Measurements from ENCODE around the gene RERG.

The RERG gene

DNA sequence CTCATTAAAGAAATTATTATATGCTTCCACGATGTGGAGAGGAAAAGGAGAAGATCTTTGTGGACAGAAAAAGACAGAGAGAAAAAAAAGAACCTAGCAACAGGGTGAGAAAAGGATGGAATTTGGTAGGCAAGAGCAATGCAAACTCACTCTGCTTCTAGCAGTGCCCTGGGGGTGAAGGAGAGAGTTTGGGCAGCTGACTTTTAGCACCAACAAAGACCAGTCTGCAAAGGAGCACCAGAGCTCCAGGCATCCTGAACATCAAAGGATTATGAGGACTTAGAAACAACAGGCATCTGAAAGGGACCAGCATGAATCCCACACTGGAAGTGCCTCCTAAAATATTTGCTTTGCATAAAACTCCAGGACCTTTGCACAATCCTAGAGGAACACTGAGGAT lies 32.8 kb upstream of the RERG start:
- DNase-seq: no peak
- Histone ChIP-seq H3K4me3 (ENCODE audit: control insufficient read depth in 1 of 7, extremely low read depth in 1 of 7, insufficient read depth in 4 of 7, low read depth in 2 of 7, low read length in 6 of 7) (no peak overlapping the region), H3K4me1 (ENCODE audit: control extremely low read depth in 1 of 4, control insufficient read depth in 4 of 4, insufficient read depth in 4 of 4, low read length in 3 of 4) (no peaks in the 10 kb centered on the region), H3K36me3 (ENCODE audit: control insufficient read depth in 4 of 4, insufficient read depth in 4 of 4, low read length in 3 of 4) (no peaks in the 10 kb centered on the region), H3K9me3 (ENCODE audit: control extremely low read depth in 1 of 5, control insufficient read depth in 4 of 5, insufficient read depth in 2 of 5, low read depth in 1 of 5, low read length in 4 of 5) (peaks cover 0 to 2% (median 0%) of the 10 kb centered on the region in 5 experiments), H3K27me3 (replicated peaks in 2 of 5; ENCODE audit: control insufficient read depth in 4 of 5, insufficient read depth in 5 of 5, low read length in 4 of 5) (peaks cover 0 to 19% (median 6%) of the 10 kb centered on the region in 5 experiments), H3K27ac (ENCODE audit: insufficient read depth in 1 of 2, low read depth in 1 of 2, low read length in 2 of 2, poor library complexity in 1 of 2, severe bottlenecking in 2 of 2) (no peak overlapping the region)
- POLR2A ChIA-PET: no interaction called here
- 100% methylated on average over 1 of the region's 1 CpG for WGBS (ENCODE audit: insufficient coverage)
- CTCF ChIA-PET: interaction anchor here (0.9 kb wide), 1 partner anchor 22 kb away, joined by 3 read pairs; no protein-coding TSS in a partner anchor

DNA sequence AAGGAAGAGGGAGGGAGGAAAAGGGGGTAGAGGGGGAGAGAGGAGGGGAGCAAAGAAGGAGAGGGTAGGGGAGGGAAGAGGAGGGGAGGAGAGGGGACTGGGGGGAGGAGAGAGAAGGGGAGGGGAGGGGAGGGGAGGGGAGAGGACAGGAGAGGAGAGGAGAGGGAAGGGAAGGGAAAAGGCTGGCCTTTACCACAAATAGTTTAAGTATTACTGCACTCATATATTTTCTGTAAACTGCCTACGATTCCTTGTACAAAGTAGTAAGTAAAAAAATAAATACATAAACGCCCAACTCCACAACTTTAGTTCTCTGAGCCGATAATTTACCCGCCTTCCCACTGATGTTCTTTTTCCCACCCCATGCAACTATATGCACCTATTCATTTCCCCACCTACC lies 23.7 kb upstream of the RERG start:
- peaks cover 0 to 5% (median 0%) of the 10 kb centered on the region in 5 experiments for H3K9me3 ChIP-seq (ENCODE audit: control extremely low read depth in 1 of 5, control insufficient read depth in 4 of 5, insufficient read depth in 2 of 5, low read depth in 1 of 5, low read length in 4 of 5)
- no peak for DNase-seq
- POLR2A ChIA-PET: no interaction called here
- H3K27me3 ChIP-seq (replicated peaks in 2 of 5; ENCODE audit: control insufficient read depth in 4 of 5, insufficient read depth in 5 of 5, low read length in 4 of 5): peaks cover 0 to 20% (median 0%) of the 10 kb centered on the region in 5 experiments
- no peaks in the 10 kb centered on the region for H3K36me3 ChIP-seq (ENCODE audit: control insufficient read depth in 4 of 4, insufficient read depth in 4 of 4, low read length in 3 of 4)
- no peak overlapping the region for H3K27ac ChIP-seq (ENCODE audit: insufficient read depth in 1 of 2, low read depth in 1 of 2, low read length in 2 of 2, poor library complexity in 1 of 2, severe bottlenecking in 2 of 2)
- no peak overlapping the region for H3K4me3 ChIP-seq (ENCODE audit: control insufficient read depth in 1 of 7, extremely low read depth in 1 of 7, insufficient read depth in 4 of 7, low read depth in 2 of 7, low read length in 6 of 7)
- 100% methylated on average over 1 of the region's 4 CpGs for WGBS (ENCODE audit: insufficient coverage)
- H3K4me1 ChIP-seq (ENCODE audit: control extremely low read depth in 1 of 4, control insufficient read depth in 4 of 4, insufficient read depth in 4 of 4, low read length in 3 of 4): peaks cover 0 to 3% (median 0%) of the 10 kb centered on the region in 4 experiments
- CTCF ChIA-PET: no interaction called here

DNA sequence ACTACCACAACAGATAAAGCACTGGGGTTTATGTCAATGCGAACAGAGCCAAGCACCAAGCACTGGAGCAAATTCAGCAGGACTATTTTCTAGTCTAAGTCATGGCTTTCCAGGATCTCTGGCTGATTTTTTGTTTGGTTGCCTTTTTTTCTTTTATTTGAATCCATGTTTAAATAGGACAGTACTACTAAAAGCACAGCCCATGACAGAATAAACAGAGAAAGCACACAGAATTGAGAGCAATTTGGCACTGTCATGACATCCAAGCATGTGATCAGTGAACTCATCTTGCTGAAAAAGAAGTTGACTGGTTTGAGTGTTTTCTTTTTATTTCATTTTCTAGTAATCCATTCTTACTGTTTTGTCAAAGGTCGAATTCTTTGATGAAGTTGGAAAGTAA lies 23.1 kb upstream of the RERG start:
- DNase-seq: peak in 1 of 3 donors; percentile 19
- Histone ChIP-seq H3K4me3 (ENCODE audit: control insufficient read depth in 1 of 7, extremely low read depth in 1 of 7, insufficient read depth in 4 of 7, low read depth in 2 of 7, low read length in 6 of 7) (no peak overlapping the region), H3K27me3 (replicated peaks in 2 of 5; ENCODE audit: control insufficient read depth in 4 of 5, insufficient read depth in 5 of 5, low read length in 4 of 5) (peaks cover 0 to 26% (median 2%) of the 10 kb centered on the region in 5 experiments), H3K27ac (ENCODE audit: insufficient read depth in 1 of 2, low read depth in 1 of 2, low read length in 2 of 2, poor library complexity in 1 of 2, severe bottlenecking in 2 of 2) (no peak overlapping the region), H3K4me1 (ENCODE audit: control extremely low read depth in 1 of 4, control insufficient read depth in 4 of 4, insufficient read depth in 4 of 4, low read length in 3 of 4) (peaks cover 0 to 3% (median 0%) of the 10 kb centered on the region in 4 experiments), H3K9me3 (ENCODE audit: control extremely low read depth in 1 of 5, control insufficient read depth in 4 of 5, insufficient read depth in 2 of 5, low read depth in 1 of 5, low read length in 4 of 5) (peaks cover 0 to 5% (median 0%) of the 10 kb centered on the region in 5 experiments), H3K36me3 (ENCODE audit: control insufficient read depth in 4 of 4, insufficient read depth in 4 of 4, low read length in 3 of 4) (no peaks in the 10 kb centered on the region)
- ChIA-PET CTCF (no interaction called here), POLR2A (no interaction called here)
- WGBS (ENCODE audit: insufficient coverage): no CpG with 5 or more reads among the region's 2 CpGs

DNA sequence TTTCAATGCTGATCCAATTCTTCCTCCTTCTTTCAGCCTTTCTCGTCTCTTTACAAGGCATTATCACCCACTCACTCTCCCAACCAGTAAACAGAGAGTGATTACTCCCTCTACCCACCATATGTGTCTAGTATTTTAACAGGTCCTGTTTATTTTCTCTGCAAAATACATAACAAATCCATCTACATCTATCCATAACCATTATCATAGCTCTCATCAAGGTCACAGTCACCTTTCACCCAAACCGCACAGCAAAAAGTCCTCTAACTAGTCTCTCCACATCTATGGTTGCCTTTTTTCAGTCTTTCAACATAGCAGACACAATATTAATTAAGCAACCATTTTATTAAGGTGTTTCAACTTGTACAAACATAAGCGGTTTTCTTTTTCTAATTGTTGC lies 21.9 kb upstream of the RERG start:
- CTCF ChIA-PET: interaction anchor here (0.7 to 1.8 kb wide), 2 partner anchors 16 to 22 kb away, joined by 3 to 7 read pairs; partner anchors contain the start of gene RERG
- 96% methylated on average over 3 of the region's 3 CpGs for WGBS (ENCODE audit: insufficient coverage)

DNA sequence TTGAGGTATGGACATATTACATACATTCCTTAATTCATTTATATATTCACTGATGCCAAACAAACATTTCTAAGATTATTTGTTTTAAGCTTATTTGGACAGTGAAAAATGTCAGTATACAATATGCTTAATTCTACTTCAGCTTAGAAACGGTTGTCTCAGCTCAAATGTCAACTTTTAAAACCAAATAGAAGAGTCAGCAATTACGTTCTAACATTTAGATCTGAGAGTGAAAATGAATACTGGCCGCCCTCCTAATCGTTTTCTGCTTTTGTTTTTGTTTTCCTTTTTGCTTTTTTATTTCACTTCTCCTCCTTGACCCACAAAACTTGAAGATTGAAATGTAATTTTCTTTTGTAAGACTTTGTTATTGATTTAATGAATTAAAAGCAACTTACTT lies 19.7 kb upstream of the RERG start:
- DNase-seq: no peak
- WGBS (ENCODE audit: insufficient coverage): no CpG with 5 or more reads among the region's 4 CpGs
- H3K27ac ChIP-seq (ENCODE audit: insufficient read depth in 1 of 2, low read depth in 1 of 2, low read length in 2 of 2, poor library complexity in 1 of 2, severe bottlenecking in 2 of 2): no peak overlapping the region
- H3K4me1 ChIP-seq (ENCODE audit: control extremely low read depth in 1 of 4, control insufficient read depth in 4 of 4, insufficient read depth in 4 of 4, low read length in 3 of 4): peaks cover 0 to 3% (median 0%) of the 10 kb centered on the region in 4 experiments
- peaks cover 0 to 38% (median 6%) of the 10 kb centered on the region in 5 experiments for H3K27me3 ChIP-seq (replicated peaks in 2 of 5; ENCODE audit: control insufficient read depth in 4 of 5, insufficient read depth in 5 of 5, low read length in 4 of 5)
- ChIA-PET CTCF (interaction anchor here (0.8 kb wide), 1 partner anchor 13 kb away, joined by 3 read pairs; no protein-coding TSS in a partner anchor), POLR2A (no interaction called here)
- H3K4me3 ChIP-seq (ENCODE audit: control insufficient read depth in 1 of 7, extremely low read depth in 1 of 7, insufficient read depth in 4 of 7, low read depth in 2 of 7, low read length in 6 of 7): no peak overlapping the region
- no peaks in the 10 kb centered on the region for H3K9me3 ChIP-seq (ENCODE audit: control extremely low read depth in 1 of 5, control insufficient read depth in 4 of 5, insufficient read depth in 2 of 5, low read depth in 1 of 5, low read length in 4 of 5)
- H3K36me3 ChIP-seq (ENCODE audit: control insufficient read depth in 4 of 4, insufficient read depth in 4 of 4, low read length in 3 of 4): no peaks in the 10 kb centered on the region

More for the DNA sequence above, 21.9 kb upstream of the RERG start:
- Histone ChIP-seq H3K4me1 (ENCODE audit: control extremely low read depth in 1 of 4, control insufficient read depth in 4 of 4, insufficient read depth in 4 of 4, low read length in 3 of 4) (peaks cover 0 to 3% (median 0%) of the 10 kb centered on the region in 4 experiments), H3K9me3 (ENCODE audit: control extremely low read depth in 1 of 5, control insufficient read depth in 4 of 5, insufficient read depth in 2 of 5, low read depth in 1 of 5, low read length in 4 of 5) (peaks cover 0 to 5% (median 0%) of the 10 kb centered on the region in 5 experiments), H3K4me3 (ENCODE audit: control insufficient read depth in 1 of 7, extremely low read depth in 1 of 7, insufficient read depth in 4 of 7, low read depth in 2 of 7, low read length in 6 of 7) (no peak overlapping the region), H3K36me3 (ENCODE audit: control insufficient read depth in 4 of 4, insufficient read depth in 4 of 4, low read length in 3 of 4) (no peaks in the 10 kb centered on the region), H3K27ac (ENCODE audit: insufficient read depth in 1 of 2, low read depth in 1 of 2, low read length in 2 of 2, poor library complexity in 1 of 2, severe bottlenecking in 2 of 2) (no peak overlapping the region), H3K27me3 (replicated peaks in 2 of 5; ENCODE audit: control insufficient read depth in 4 of 5, insufficient read depth in 5 of 5, low read length in 4 of 5) (peaks cover 0 to 28% (median 2%) of the 10 kb centered on the region in 5 experiments)
- POLR2A ChIA-PET: no interaction called here
- DNase-seq: no peak

DNA sequence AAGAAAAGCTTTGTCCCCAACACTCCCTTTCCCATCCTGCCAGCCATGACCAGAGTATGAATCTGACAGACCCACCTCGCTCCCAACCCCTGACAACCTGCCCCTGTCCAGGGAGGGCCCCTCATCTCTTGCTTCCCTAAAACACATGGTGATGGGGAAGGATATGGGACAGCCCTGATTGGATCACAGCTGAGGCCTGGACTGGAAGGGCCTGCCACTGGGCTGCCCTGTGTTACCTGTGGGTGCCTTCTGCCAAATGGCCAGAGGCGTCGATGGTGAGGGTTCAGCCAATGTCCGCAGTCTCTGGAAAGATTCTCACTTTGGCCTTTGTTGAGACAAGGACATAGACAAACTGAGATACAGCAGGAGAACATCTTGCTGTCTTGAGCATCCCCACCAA lies 13.3 kb upstream of the RERG start:
- Histone ChIP-seq H3K9me3 (ENCODE audit: control extremely low read depth in 1 of 5, control insufficient read depth in 4 of 5, insufficient read depth in 2 of 5, low read depth in 1 of 5, low read length in 4 of 5) (no peaks in the 10 kb centered on the region), H3K4me3 (ENCODE audit: control insufficient read depth in 1 of 7, extremely low read depth in 1 of 7, insufficient read depth in 4 of 7, low read depth in 2 of 7, low read length in 6 of 7) (no peak overlapping the region), H3K4me1 (ENCODE audit: control extremely low read depth in 1 of 4, control insufficient read depth in 4 of 4, insufficient read depth in 4 of 4, low read length in 3 of 4) (no peaks in the 10 kb centered on the region), H3K27ac (ENCODE audit: insufficient read depth in 1 of 2, low read depth in 1 of 2, low read length in 2 of 2, poor library complexity in 1 of 2, severe bottlenecking in 2 of 2) (no peak overlapping the region), H3K27me3 (replicated peaks in 2 of 5; ENCODE audit: control insufficient read depth in 4 of 5, insufficient read depth in 5 of 5, low read length in 4 of 5) (peaks cover 0 to 46% (median 17%) of the 10 kb centered on the region in 5 experiments), H3K36me3 (ENCODE audit: control insufficient read depth in 4 of 4, insufficient read depth in 4 of 4, low read length in 3 of 4) (no peaks in the 10 kb centered on the region)
- CTCF ChIA-PET: interaction anchor here (3.4 kb wide), 1 partner anchor 13 kb away, joined by 13 read pairs; the partner anchor contains the start of gene RERG
- no peak for DNase-seq
- WGBS (ENCODE audit: insufficient coverage): 97% methylated on average over 3 of the region's 4 CpGs
- POLR2A ChIA-PET: no interaction called here

DNA sequence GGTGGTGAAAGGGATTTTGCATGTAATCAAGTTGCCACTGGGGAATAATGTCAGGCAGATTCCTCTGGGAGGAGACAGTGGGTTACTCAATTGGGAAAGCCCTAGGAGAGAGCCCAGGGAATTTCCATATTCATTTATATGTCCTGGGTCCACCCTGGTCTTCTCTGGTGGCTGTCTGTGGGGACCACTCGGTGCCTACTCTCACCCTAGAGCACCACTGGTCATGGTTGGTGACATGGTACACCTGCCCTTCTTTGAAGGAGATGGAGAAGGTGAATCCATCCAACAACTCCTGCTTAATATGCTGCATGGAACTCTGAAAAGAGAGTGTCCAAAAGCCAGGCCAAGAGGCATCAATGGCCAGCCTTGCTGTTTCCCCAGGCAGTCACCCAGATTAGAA lies 12.8 kb upstream of the RERG start:
- peaks cover 0 to 47% (median 17%) of the 10 kb centered on the region in 5 experiments for H3K27me3 ChIP-seq (replicated peaks in 2 of 5; ENCODE audit: control insufficient read depth in 4 of 5, insufficient read depth in 5 of 5, low read length in 4 of 5)
- ChIA-PET CTCF (interaction anchor here (1.3 to 3.4 kb wide), 2 partner anchors 8 to 13 kb away, joined by 3 to 13 read pairs; partner anchors contain the start of gene RERG), POLR2A (no interaction called here)
- H3K4me1 ChIP-seq (ENCODE audit: control extremely low read depth in 1 of 4, control insufficient read depth in 4 of 4, insufficient read depth in 4 of 4, low read length in 3 of 4): no peaks in the 10 kb centered on the region
- DNase-seq: no peak
- no peaks in the 10 kb centered on the region for H3K36me3 ChIP-seq (ENCODE audit: control insufficient read depth in 4 of 4, insufficient read depth in 4 of 4, low read length in 3 of 4)
- no peak overlapping the region for H3K27ac ChIP-seq (ENCODE audit: insufficient read depth in 1 of 2, low read depth in 1 of 2, low read length in 2 of 2, poor library complexity in 1 of 2, severe bottlenecking in 2 of 2)
- WGBS (ENCODE audit: insufficient coverage): 100% methylated on average over 1 of the region's 1 CpG
- no peak overlapping the region for H3K4me3 ChIP-seq (ENCODE audit: control insufficient read depth in 1 of 7, extremely low read depth in 1 of 7, insufficient read depth in 4 of 7, low read depth in 2 of 7, low read length in 6 of 7)
- H3K9me3 ChIP-seq (ENCODE audit: control extremely low read depth in 1 of 5, control insufficient read depth in 4 of 5, insufficient read depth in 2 of 5, low read depth in 1 of 5, low read length in 4 of 5): no peaks in the 10 kb centered on the region

Measured in common myeloid progenitor, CD34-positive (primary cell).